Neural cell (in vitro differentiated cells): ENCODE results near the gene TRIO. TPM values are rescaled to one million over a fixed set of nuclear protein-coding genes. Genes with fewer than 3 reads are reported as not detected.

Source experiments
- H2AFZ ChIP-seq: fragments of 200-600, 300-800 bp; sonication (generic), shearing (Covaris generic); 2 replicates; pipeline ENCODE4 v1.6.0; 2014; ENCODE audit warnings: low read depth, mild to moderate bottlenecking, antibody characterized with exemption, low read length, moderate library complexity
- H3F3A ChIP-seq: fragments of 200-600 bp; shearing (Covaris generic); 2 replicates; pipeline ENCODE4 v1.6.1; 2016; ENCODE audit warnings: mild to moderate bottlenecking, moderate library complexity, mixed read lengths, antibody characterized with exemption, low read length; ENCODE audit not compliant: insufficient read depth, poor library complexity, severe bottlenecking
- H3K27ac ChIP-seq: fragments of 200-600, 300-800 bp; sonication (generic), shearing (Covaris generic); 2 replicates; pipeline ENCODE4 v1.5.1; 2014; ENCODE audit warnings: mild to moderate bottlenecking, low read length, moderate library complexity
- H3K27me3 ChIP-seq: fragments of 300-800, 200-600 bp; sonication (generic), shearing (Covaris generic); 2 replicates; pipeline ENCODE4 v1.6.0; 2014; ENCODE audit warnings: mild to moderate bottlenecking, low read depth, low read length, moderate library complexity; ENCODE audit not compliant: insufficient read depth
- H3K36me3 ChIP-seq: fragments of 300-800, 200-600 bp; sonication (generic), shearing (Covaris generic); 2 replicates; pipeline ENCODE4 v1.5.1; 2014; ENCODE audit warnings: mild to moderate bottlenecking, antibody characterized with exemption, low read length, moderate library complexity; ENCODE audit not compliant: insufficient read depth
- H3K4me2 ChIP-seq: fragments of 300-800, 200-600 bp; sonication (generic), shearing (Covaris generic); 2 replicates; pipeline ENCODE4 v1.6.0; 2014; ENCODE audit warnings: mild to moderate bottlenecking, low read length
- H3K4me3 ChIP-seq: fragments of 300-800, 200-600 bp; sonication (generic), shearing (Covaris generic); 2 replicates; pipeline ENCODE4 v1.5.1; 2014; ENCODE audit warnings: mild to moderate bottlenecking, low read length, moderate library complexity
- H3K79me2 ChIP-seq: fragments of 200-600 bp; shearing (Covaris generic); replicated peaks from 2 replicates; pipeline ENCODE4 v1.6.0; 2014; ENCODE audit warnings: mild to moderate bottlenecking, low read length, moderate library complexity; ENCODE audit not compliant: insufficient read depth
- H3K9ac ChIP-seq: fragments of 300-800, 200-600 bp; sonication (generic), shearing (Covaris generic); 2 replicates; pipeline ENCODE4 v1.6.1; 2016; ENCODE audit warnings: mild to moderate bottlenecking, low read length, mixed read lengths
- H3K9me2 ChIP-seq: fragments of 200-600 bp; shearing (Covaris generic); 2 replicates; pipeline ENCODE4 v1.6.1; 2016; ENCODE audit warnings: mild to moderate bottlenecking, low read length, mixed read lengths; ENCODE audit not compliant: insufficient read depth
- H3K9me3 ChIP-seq: fragments of 200-600, 300-800 bp; sonication (generic), shearing (Covaris generic); 2 replicates; pipeline ENCODE4 v1.6.1; 2016; ENCODE audit warnings: mild to moderate bottlenecking, mixed run types, low read length, moderate library complexity, mixed read lengths
- H4K20me1 ChIP-seq: fragments of 200-600 bp; shearing (Covaris generic); 2 replicates; pipeline ENCODE4 v1.6.1; 2016; ENCODE audit warnings: mild to moderate bottlenecking, mixed run types; ENCODE audit not compliant: insufficient read depth
- CTCF ChIP-seq: fragments of 450-650 bp; IDR thresholded peaks from 2 replicates; pipeline ENCODE4 v1.5.1; 2014; ENCODE audit warnings: antibody characterized with exemption, mild to moderate bottlenecking, moderate library complexity; ENCODE audit not compliant: poor library complexity, severe bottlenecking
- EP300 ChIP-seq: fragments of 450-650 bp; conservative IDR thresholded peaks from 2 replicates; pipeline ENCODE4 v1.6.1; 2014; ENCODE audit warnings: antibody characterized with exemption, mild to moderate bottlenecking, moderate library complexity; ENCODE audit not compliant: poor library complexity, severe bottlenecking
- EZH2 ChIP-seq: fragments of 200-600, 300-800 bp; shearing (Covaris generic), sonication (generic); IDR thresholded peaks from 2 replicates; pipeline ENCODE4 v1.6.1; 2014; ENCODE audit warnings: antibody characterized with exemption, low read length, borderline replicate concordance, mild to moderate bottlenecking; ENCODE audit not compliant: insufficient read depth, poor library complexity, severe bottlenecking
- MXI1 ChIP-seq: fragments of 450-650 bp; conservative IDR thresholded peaks from 2 replicates; pipeline ENCODE4 v1.6.1; 2014; ENCODE audit warnings: antibody characterized with exemption, mild to moderate bottlenecking; ENCODE audit not compliant: poor library complexity, severe bottlenecking
- POLR2AphosphoS5 ChIP-seq: IDR thresholded peaks from 2 replicates; pipeline ENCODE4 v1.6.1; 2012
- RAD21 ChIP-seq: fragments of 450-650 bp; conservative IDR thresholded peaks from 2 replicates; pipeline ENCODE4 v1.6.1; 2014; ENCODE audit warnings: antibody characterized with exemption, mild to moderate bottlenecking, moderate library complexity
- REST ChIP-seq: IDR thresholded peaks from 2 replicates; pipeline ENCODE4 v1.6.1; 2012; ENCODE audit warnings: borderline replicate concordance
- SMC3 ChIP-seq: fragments of 450-650 bp; conservative IDR thresholded peaks from 2 replicates; pipeline ENCODE4 v1.6.1; 2014; ENCODE audit warnings: antibody characterized with exemption, mild to moderate bottlenecking, moderate library complexity; ENCODE audit not compliant: poor library complexity
- TAF1 ChIP-seq: IDR thresholded peaks from 2 replicates; pipeline ENCODE4 v1.6.1; 2012; ENCODE audit warnings: low read depth
- polyA plus RNA-seq: library from polyadenylated mRNA; depleted of rRNA; stranded (reverse); fragments of >200 nt; gene quantifications from 2 replicates; pipeline ENCODE4 v1.2.3, GENCODE V29; 2014

TRIO gene
- polyA plus RNA-seq, 1 donor from 2014 or later = 168 TPM

GRCh38 chr5:14436801-14437542, 293.8 kb downstream of the TRIO start:
- Histone ChIP-seq H3K4me3 (no peak overlapping the region), H3K79me2 (no peaks in the 10 kb centered on the region), H3K9ac (no peak overlapping the region), H3K9me2 (no peaks in the 10 kb centered on the region), H3K27ac (no peak overlapping the region), H3K27me3 (no peaks in the 10 kb centered on the region), H4K20me1 (no peaks in the 10 kb centered on the region), H3K36me3 (no peaks in the 10 kb centered on the region), H3K4me2 (no peak overlapping the region), H2AFZ (no peak overlapping the region), H3F3A (peaks cover 3% of the 10 kb centered on the region), H3K9me3 (no peaks in the 10 kb centered on the region)
- TF ChIP-seq TAF1 (no peak), EP300 (no peak), MXI1 (no peak), SMC3 (no peak), POLR2AphosphoS5 (no peak), REST (no peak), RAD21 (no peak), EZH2 (no peak), CTCF (no peak)

DNA sequence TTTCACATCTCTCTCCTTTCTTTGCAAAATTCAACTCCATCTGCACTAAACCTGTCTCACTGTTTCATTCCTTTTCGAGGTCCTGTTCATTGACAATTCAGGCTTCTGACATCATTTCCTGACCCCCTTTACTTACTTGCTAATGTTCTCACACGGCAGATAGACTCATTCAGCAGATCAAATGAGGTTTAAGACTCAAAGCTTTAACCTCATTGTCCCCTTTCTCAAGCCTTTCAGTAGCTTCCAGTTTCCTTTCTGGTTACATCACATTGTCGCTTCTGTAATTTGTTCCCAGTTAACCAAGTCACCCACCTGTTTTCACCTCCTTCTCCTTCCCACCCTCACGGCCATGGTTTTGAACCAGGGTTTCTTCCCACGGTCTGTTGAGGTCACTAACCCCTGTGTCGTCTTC, 295.1 kb downstream of the TRIO start:
- Histone ChIP-seq H3K9ac (no peak overlapping the region), H3K9me2 (no peaks in the 10 kb centered on the region), H3K27ac (no peak overlapping the region), H3K79me2 (no peaks in the 10 kb centered on the region), H4K20me1 (no peaks in the 10 kb centered on the region), H3K4me2 (no peak overlapping the region), H3K9me3 (no peaks in the 10 kb centered on the region), H3K4me3 (no peak overlapping the region), H3F3A (peaks cover 3% of the 10 kb centered on the region), H3K27me3 (no peaks in the 10 kb centered on the region), H2AFZ (no peak overlapping the region), H3K36me3 (no peaks in the 10 kb centered on the region)
- no peak for TF ChIP-seq MXI1
- TF ChIP-seq RAD21 = no peak
- no peak for TF ChIP-seq SMC3
- TF ChIP-seq REST = no peak
- no peak for TF ChIP-seq EP300
- no peak for TF ChIP-seq CTCF
- TF ChIP-seq POLR2AphosphoS5 = no peak
- no peak for TF ChIP-seq EZH2
- TF ChIP-seq TAF1 = no peak
